ENCODE results near the gene SETD2. TPM values are rescaled to one million over a fixed set of nuclear protein-coding genes. Genes with fewer than 3 reads are reported as not detected.
A peak's percentile ranks its signal among the peaks of the same experiment; 100 is the strongest.

SETD2 gene
- total and polyA plus RNA-seq, 9 of the 15 experiments (the other 6 are each of a cell fraction or from before 2014, with no cell fraction given), result 8.2 to 44.0 (median 33.6) TPM

DNA sequence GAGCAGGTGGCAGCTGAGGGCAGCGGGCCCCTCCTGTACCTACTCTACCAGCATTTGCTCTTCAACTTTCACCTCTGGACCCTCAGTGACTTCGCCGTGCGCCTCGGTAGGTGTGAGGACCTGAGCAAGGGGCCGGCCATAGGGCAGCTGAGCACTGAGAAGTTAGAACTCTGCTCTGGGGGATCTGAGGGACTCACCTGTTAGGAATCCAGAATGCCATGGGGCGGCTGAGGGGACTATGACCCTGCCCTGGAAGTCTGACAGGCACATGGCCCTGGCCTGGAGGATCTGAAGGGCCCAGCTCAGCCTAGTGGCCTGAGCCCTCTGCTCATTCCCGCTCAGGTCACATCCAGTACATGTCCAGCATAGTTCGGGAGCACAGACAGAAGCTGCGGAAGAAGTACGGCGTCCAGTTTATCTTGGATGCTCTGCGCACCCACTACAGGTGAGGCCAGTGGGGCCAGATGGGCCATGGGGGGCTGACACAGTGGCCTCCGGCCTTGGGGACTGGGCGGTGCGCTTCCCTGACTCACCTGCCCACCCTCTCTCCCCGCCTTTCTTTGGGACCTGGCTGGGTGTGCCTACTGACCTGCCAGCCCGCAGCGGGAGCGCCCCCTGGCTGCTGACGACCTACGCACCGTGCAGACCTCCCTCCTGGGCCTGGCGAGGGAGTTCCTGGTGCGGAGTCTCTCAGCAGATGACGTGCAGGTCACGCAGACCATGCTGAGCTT is 165.6 kb downstream of the SETD2 start (continued):
- TF ChIP-seq, protein P1, sequence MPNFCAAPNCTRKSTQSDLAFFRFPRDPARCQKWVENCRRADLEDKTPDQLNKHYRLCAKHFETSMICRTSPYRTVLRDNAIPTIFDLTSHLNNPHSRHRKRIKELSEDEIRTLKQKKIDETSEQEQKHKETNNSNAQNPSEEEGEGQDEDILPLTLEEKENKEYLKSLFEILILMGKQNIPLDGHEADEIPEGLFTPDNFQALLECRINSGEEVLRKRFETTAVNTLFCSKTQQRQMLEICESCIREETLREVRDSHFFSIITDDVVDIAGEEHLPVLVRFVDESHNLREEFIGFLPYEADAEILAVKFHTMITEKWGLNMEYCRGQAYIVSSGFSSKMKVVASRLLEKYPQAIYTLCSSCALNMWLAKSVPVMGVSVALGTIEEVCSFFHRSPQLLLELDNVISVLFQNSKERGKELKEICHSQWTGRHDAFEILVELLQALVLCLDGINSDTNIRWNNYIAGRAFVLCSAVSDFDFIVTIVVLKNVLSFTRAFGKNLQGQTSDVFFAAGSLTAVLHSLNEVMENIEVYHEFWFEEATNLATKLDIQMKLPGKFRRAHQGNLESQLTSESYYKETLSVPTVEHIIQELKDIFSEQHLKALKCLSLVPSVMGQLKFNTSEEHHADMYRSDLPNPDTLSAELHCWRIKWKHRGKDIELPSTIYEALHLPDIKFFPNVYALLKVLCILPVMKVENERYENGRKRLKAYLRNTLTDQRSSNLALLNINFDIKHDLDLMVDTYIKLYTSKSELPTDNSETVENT (CRISPR knock-in tag; IDR thresholded peaks at IDR 0.05), result no peak
- TF ChIP-seq CTBP1 (IDR thresholded peaks at IDR 0.05; ENCODE audit: borderline replicate concordance) (peak; percentile 63), JUN (IDR thresholded peaks at IDR 0.05; ENCODE audit: borderline replicate concordance, low read depth, low read length) (no peak; the same call in 1 of the 2 replicates), JUN (CRISPR knock-in tag; IDR thresholded peaks at IDR 0.05; ENCODE audit: borderline replicate concordance) (no peak), CBX5 (IDR thresholded peaks at IDR 0.05; ENCODE audit: borderline replicate concordance, low read depth) (0 out of 2 replicates have a peak, but pooled peaks have one; percentile 46), CREB1 (IDR thresholded peaks at IDR 0.05) (peak; percentile 36; the same call in 1 of the 2 replicates), CREB1 (CRISPR knock-in tag; IDR thresholded peaks at IDR 0.05) (peak; percentile 47; the same call in 1 of the 2 replicates), SREBF1 (IDR thresholded peaks at IDR 0.05; ENCODE audit: borderline replicate concordance, low read depth, low read length) (no peak; the same call in 1 of the 2 replicates), ZNF830 (CRISPR knock-in tag; IDR thresholded peaks at IDR 0.05) (no peak), ZNF699 (CRISPR knock-in tag; IDR thresholded peaks at IDR 0.05; ENCODE audit: insufficient replicate concordance) (no peak), FOXJ2 (tag; IDR thresholded peaks at IDR 0.05) (no peak), SRSF7 (optimal IDR thresholded peaks at IDR 0.05; ENCODE audit: low read depth, low read length) (no peak), ZSCAN32 (CRISPR knock-in tag; IDR thresholded peaks at IDR 0.05) (no peak), RFX5 (IDR thresholded peaks at IDR 0.05; ENCODE audit: low read depth, low read length) (no peak), HMG20B (CRISPR knock-in tag; IDR thresholded peaks at IDR 0.05) (no peak), PML (IDR thresholded peaks at IDR 0.05; ENCODE audit: low read length) (0 out of 2 replicates have a peak, but pooled peaks have one; percentile 22), ZFP30 (CRISPR knock-in tag; IDR thresholded peaks at IDR 0.05; ENCODE audit: borderline replicate concordance) (no peak)
- TF ChIP-seq, protein P2, sequence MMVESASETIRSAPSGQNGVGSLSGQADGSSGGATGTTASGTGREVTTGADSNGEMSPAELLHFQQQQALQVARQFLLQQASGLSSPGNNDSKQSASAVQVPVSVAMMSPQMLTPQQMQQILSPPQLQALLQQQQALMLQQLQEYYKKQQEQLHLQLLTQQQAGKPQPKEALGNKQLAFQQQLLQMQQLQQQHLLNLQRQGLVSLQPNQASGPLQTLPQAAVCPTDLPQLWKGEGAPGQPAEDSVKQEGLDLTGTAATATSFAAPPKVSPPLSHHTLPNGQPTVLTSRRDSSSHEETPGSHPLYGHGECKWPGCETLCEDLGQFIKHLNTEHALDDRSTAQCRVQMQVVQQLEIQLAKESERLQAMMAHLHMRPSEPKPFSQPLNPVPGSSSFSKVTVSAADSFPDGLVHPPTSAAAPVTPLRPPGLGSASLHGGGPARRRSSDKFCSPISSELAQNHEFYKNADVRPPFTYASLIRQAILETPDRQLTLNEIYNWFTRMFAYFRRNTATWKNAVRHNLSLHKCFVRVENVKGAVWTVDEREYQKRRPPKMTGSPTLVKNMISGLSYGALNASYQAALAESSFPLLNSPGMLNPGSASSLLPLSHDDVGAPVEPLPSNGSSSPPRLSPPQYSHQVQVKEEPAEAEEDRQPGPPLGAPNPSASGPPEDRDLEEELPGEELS (CRISPR knock-in tag; IDR thresholded peaks at IDR 0.05; ENCODE audit: borderline replicate concordance), result no peak
- TF ChIP-seq, protein P3, sequence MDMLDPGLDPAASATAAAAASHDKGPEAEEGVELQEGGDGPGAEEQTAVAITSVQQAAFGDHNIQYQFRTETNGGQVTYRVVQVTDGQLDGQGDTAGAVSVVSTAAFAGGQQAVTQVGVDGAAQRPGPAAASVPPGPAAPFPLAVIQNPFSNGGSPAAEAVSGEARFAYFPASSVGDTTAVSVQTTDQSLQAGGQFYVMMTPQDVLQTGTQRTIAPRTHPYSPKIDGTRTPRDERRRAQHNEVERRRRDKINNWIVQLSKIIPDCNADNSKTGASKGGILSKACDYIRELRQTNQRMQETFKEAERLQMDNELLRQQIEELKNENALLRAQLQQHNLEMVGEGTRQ (CRISPR knock-in tag; IDR thresholded peaks at IDR 0.05), result no peak
- TF ChIP-seq, protein P4, sequence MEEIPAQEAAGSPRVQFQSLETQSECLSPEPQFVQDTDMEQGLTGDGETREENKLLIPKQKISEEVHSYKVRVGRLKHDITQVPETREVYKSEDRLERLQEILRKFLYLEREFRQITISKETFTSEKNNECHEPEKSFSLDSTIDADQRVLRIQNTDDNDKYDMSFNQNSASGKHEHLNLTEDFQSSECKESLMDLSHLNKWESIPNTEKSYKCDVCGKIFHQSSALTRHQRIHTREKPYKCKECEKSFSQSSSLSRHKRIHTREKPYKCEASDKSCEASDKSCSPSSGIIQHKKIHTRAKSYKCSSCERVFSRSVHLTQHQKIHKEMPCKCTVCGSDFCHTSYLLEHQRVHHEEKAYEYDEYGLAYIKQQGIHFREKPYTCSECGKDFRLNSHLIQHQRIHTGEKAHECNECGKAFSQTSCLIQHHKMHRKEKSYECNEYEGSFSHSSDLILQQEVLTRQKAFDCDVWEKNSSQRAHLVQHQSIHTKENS (CRISPR knock-in tag; IDR thresholded peaks at IDR 0.05), result no peak
- TF ChIP-seq, protein P5, sequence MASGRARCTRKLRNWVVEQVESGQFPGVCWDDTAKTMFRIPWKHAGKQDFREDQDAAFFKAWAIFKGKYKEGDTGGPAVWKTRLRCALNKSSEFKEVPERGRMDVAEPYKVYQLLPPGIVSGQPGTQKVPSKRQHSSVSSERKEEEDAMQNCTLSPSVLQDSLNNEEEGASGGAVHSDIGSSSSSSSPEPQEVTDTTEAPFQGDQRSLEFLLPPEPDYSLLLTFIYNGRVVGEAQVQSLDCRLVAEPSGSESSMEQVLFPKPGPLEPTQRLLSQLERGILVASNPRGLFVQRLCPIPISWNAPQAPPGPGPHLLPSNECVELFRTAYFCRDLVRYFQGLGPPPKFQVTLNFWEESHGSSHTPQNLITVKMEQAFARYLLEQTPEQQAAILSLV (tag; IDR thresholded peaks at IDR 0.05), result no peak
